HEK293 (cell line): Measurements from ENCODE around the gene ARPC2.

ENCODE experiments used
- CTCF ChIA-PET: fragments of 350-600 bp; formaldehyde crosslinking; extraction: SDS; loops from one replicate; lab custom pipeline; 2021; ENCODE audit warnings: antibody characterized with exemption; lab: Yijun Ruan, JAX
- POLR2A ChIA-PET: fragments of 300-600 bp; formaldehyde crosslinking; extraction: SDS; loops from one replicate; lab custom pipeline; 2020; ENCODE audit warnings: antibody characterized with exemption, inconsistent platforms; lab: Yijun Ruan, JAX
- H3K27ac ChIP-seq: fragments of 200-500 bp; sonication (Bioruptor generic); 2 replicates; pipeline ENCODE4 v1.5.1; 2014; ENCODE audit warnings: low read depth, low read length, control low read depth, inconsistent platforms; ENCODE audit errors: extremely low read depth
- H3K36me3 ChIP-seq, 2 experiments: fragments of 200-500 bp in 1 of 2; sonication (Bioruptor generic) in 1 of 2; 1 replicate in 1 of 2; 2 replicates in 1 of 2; pipeline ENCODE4 v1.5.1; 2014 to 2017; ENCODE audit warnings: inconsistent platforms in 2 of 2, low read length in 2 of 2; ENCODE audit not compliant: control insufficient read depth in 2 of 2, insufficient read depth in 1 of 2
- H3K4me1 ChIP-seq: fragments of 200-500 bp; sonication (Bioruptor generic); 2 replicates; pipeline ENCODE4 v1.5.1; 2014; ENCODE audit warnings: mild to moderate bottlenecking, low read length, inconsistent platforms; ENCODE audit not compliant: control insufficient read depth, insufficient read depth
- H3K4me3 ChIP-seq: 2 replicates; pipeline ENCODE4 v1.5.1; 2011; ENCODE audit warnings: low read depth, mild to moderate bottlenecking, control low read depth, low read length, moderate library complexity
- H3K9me3 ChIP-seq: fragments of 200-500 bp; sonication (Bioruptor generic); 2 replicates; pipeline ENCODE4 v1.5.1; 2014; ENCODE audit warnings: low read depth, low read length, inconsistent platforms; ENCODE audit not compliant: control insufficient read depth, insufficient read depth
- HIC1 ChIP-seq: fragments of 450-650 bp; formaldehyde crosslinking; IDR thresholded peaks from 2 replicates; pipeline ENCODE4 v1.5.1; 2016; ENCODE audit warnings: missing biosample characterization, missing genetic modification characterization
- HOXA7 ChIP-seq: sonication (generic); formaldehyde crosslinking; IDR thresholded peaks from 2 replicates; pipeline ENCODE4 v1.8.1; 2022; ENCODE audit warnings: missing genetic modification reagents, borderline replicate concordance
- KLF1 ChIP-seq: fragments of 450-650 bp; formaldehyde crosslinking; IDR thresholded peaks from 2 replicates; pipeline ENCODE4 v1.5.1; 2016; ENCODE audit warnings: missing biosample characterization, missing genetic modification characterization
- KLF17 ChIP-seq: fragments of 450-650 bp; formaldehyde crosslinking; IDR thresholded peaks from 2 replicates; pipeline ENCODE4 v1.5.1; 2016; ENCODE audit warnings: missing biosample characterization, missing genetic modification characterization
- KLF8 ChIP-seq: fragments of 450-650 bp; formaldehyde crosslinking; IDR thresholded peaks from 2 replicates; pipeline ENCODE4 v1.5.1; 2016; ENCODE audit warnings: missing biosample characterization, missing genetic modification characterization
- PBX3 ChIP-seq: sonication (generic); formaldehyde crosslinking; IDR thresholded peaks from 2 replicates; pipeline ENCODE4 v1.8.1; 2022; ENCODE audit warnings: mild to moderate bottlenecking, moderate library complexity, missing genetic modification reagents
- REPIN1 ChIP-seq: fragments of 450-650 bp; formaldehyde crosslinking; IDR thresholded peaks from 2 replicates; pipeline ENCODE4 v1.5.1; 2017; ENCODE audit warnings: missing biosample characterization, missing genetic modification characterization, low read depth
- ZBTB8A ChIP-seq: fragments of 450-650 bp; formaldehyde crosslinking; IDR thresholded peaks from 2 replicates; pipeline ENCODE4 v1.5.1; 2016; ENCODE audit warnings: missing biosample characterization, missing genetic modification characterization
- ZFP3 ChIP-seq: fragments of 450-650 bp; formaldehyde crosslinking; IDR thresholded peaks from 2 replicates; pipeline ENCODE4 v1.5.1; 2016; ENCODE audit warnings: low read depth, missing biosample characterization, missing genetic modification characterization
- ZNF138 ChIP-seq: fragments of 450-650 bp; formaldehyde crosslinking; IDR thresholded peaks from 2 replicates; pipeline ENCODE4 v1.5.1; 2016; ENCODE audit warnings: missing biosample characterization, missing genetic modification characterization, borderline replicate concordance
- ZNF140 ChIP-seq: fragments of 450-650 bp; formaldehyde crosslinking; IDR thresholded peaks from 2 replicates; pipeline ENCODE4 v1.5.1; 2016; ENCODE audit warnings: missing biosample characterization, missing genetic modification characterization
- ZNF155 ChIP-seq: fragments of 450-650 bp; formaldehyde crosslinking; IDR thresholded peaks from 2 replicates; pipeline ENCODE4 v1.5.1; 2016; ENCODE audit warnings: missing biosample characterization, missing genetic modification characterization
- ZNF174 ChIP-seq: fragments of 450-650 bp; formaldehyde crosslinking; IDR thresholded peaks from 2 replicates; pipeline ENCODE4 v1.5.0; 2017; ENCODE audit warnings: missing biosample characterization, mild to moderate bottlenecking, missing genetic modification characterization
- ZNF24 ChIP-seq: fragments of 450-650 bp; formaldehyde crosslinking; IDR thresholded peaks from 2 replicates; pipeline ENCODE4 v1.5.1; 2016; ENCODE audit warnings: missing biosample characterization, missing genetic modification characterization
- ZNF26 ChIP-seq: fragments of 450-650 bp; formaldehyde crosslinking; IDR thresholded peaks from 2 replicates; pipeline ENCODE4 v1.5.1; 2016; ENCODE audit warnings: missing biosample characterization, missing genetic modification characterization
- ZNF501 ChIP-seq: fragments of 450-650 bp; formaldehyde crosslinking; IDR thresholded peaks from 2 replicates; pipeline ENCODE4 v1.5.1; 2016; ENCODE audit warnings: missing biosample characterization, missing genetic modification characterization
- ZNF518A ChIP-seq: fragments of 450-650 bp; formaldehyde crosslinking; conservative IDR thresholded peaks from 2 replicates; pipeline ENCODE4 v1.5.1; 2016; ENCODE audit warnings: low read depth, missing biosample characterization, missing genetic modification characterization
- ZNF529 ChIP-seq: fragments of 450-650 bp; formaldehyde crosslinking; IDR thresholded peaks from 2 replicates; pipeline ENCODE4 v1.5.1; 2017; ENCODE audit warnings: missing genetic modification characterization, missing biosample characterization; ENCODE audit not compliant: insufficient replicate concordance
- ZNF544 ChIP-seq: fragments of 450-650 bp; formaldehyde crosslinking; IDR thresholded peaks from 2 replicates; pipeline ENCODE4 v1.5.0; 2017; ENCODE audit warnings: missing biosample characterization, missing genetic modification characterization
- ZNF560 ChIP-seq: fragments of 450-650 bp; formaldehyde crosslinking; IDR thresholded peaks from 2 replicates; pipeline ENCODE4 v1.5.1; 2017; ENCODE audit warnings: missing biosample characterization, missing genetic modification characterization, borderline replicate concordance
- ZNF645 ChIP-seq: fragments of 450-650 bp; formaldehyde crosslinking; IDR thresholded peaks from 2 replicates; pipeline ENCODE4; 2016; ENCODE audit warnings: missing biosample characterization, missing genetic modification characterization

The ARPC2 gene

GRCh38 chr2:218233543-218233942, 16.6 kb downstream of the ARPC2 start (continued):
- TF ChIP-seq ZNF518A (tag by site-specific recombination) = no peak
- TF ChIP-seq ZNF174 (tag by site-specific recombination) = no peak
- TF ChIP-seq ZNF560 (tag by site-specific recombination) = no peak
- TF ChIP-seq ZNF529 (tag by site-specific recombination) = no peak
- no peak for TF ChIP-seq KLF1 (tag by site-specific recombination)

GRCh38 chr2:218234521-218234920, 17.5 kb downstream of the ARPC2 start:
- Histone ChIP-seq H3K4me3 (no peak overlapping the region), H3K27ac (no peak overlapping the region), H3K4me1 (0 out of 2 replicates have a peak, but pooled peaks cover 2% of the 10 kb centered on the region), H3K36me3 (peaks cover 76 to 97% of the 10 kb centered on the region in 2 experiments), H3K9me3 (no peaks in the 10 kb centered on the region)
- TF ChIP-seq ZNF26 (tag by site-specific recombination) (no peak), KLF8 (tag by site-specific recombination) (no peak), ZNF24 (tag by site-specific recombination) (no peak), ZFP3 (tag by site-specific recombination) (no peak), ZNF544 (tag by site-specific recombination) (no peak), KLF17 (tag by site-specific recombination) (no peak), ZNF645 (tag by site-specific recombination) (no peak)
- POLR2A ChIA-PET = no interaction called here
- CTCF ChIA-PET = interaction anchor here (0.6 kb wide), 1 partner anchor 12 kb away, joined by 4 read pairs; no protein-coding TSS in a partner anchor

GRCh38 chr2:218235017-218235416, 18.0 kb downstream of the ARPC2 start:
- H3K4me3 ChIP-seq = no peak overlapping the region
- H3K36me3 ChIP-seq = peaks cover 75 to 97% of the 10 kb centered on the region in 2 experiments
- H3K27ac ChIP-seq = no peak overlapping the region
- POLR2A ChIA-PET = no interaction called here
- CTCF ChIA-PET = interaction anchor here (0.6 kb wide), 1 partner anchor 1060 kb away, joined by 3 read pairs; no protein-coding TSS in a partner anchor
- H3K4me1 ChIP-seq = no peaks in the 10 kb centered on the region
- no peaks in the 10 kb centered on the region for H3K9me3 ChIP-seq
- TF ChIP-seq ZNF138 = no peak
- no peak for TF ChIP-seq PBX3 (CRISPR knock-in tag)
- no peak for TF ChIP-seq REPIN1 (tag by site-specific recombination)
- no peak for TF ChIP-seq HOXA7
- TF ChIP-seq HIC1 (tag by site-specific recombination) = no peak
- TF ChIP-seq ZBTB8A (tag by site-specific recombination) = no peak
- no peak for TF ChIP-seq ZNF501 (tag by site-specific recombination)
- TF ChIP-seq ZNF140 (tag by site-specific recombination) = no peak
- TF ChIP-seq ZNF155 = no peak
